HG03196 (cell line): ENCODE data around the gene ST6GALNAC3.
A peak's percentile ranks its signal among the peaks of the same experiment; 100 is the strongest.

Source experiments
- ATAC-seq: cut with Tn5 transposase; IDR thresholded peaks from one replicate; pipeline ENCODE4 v1.9.1; 2021; ENCODE audit not compliant: unreplicated experiment

Gene ST6GALNAC3

DNA sequence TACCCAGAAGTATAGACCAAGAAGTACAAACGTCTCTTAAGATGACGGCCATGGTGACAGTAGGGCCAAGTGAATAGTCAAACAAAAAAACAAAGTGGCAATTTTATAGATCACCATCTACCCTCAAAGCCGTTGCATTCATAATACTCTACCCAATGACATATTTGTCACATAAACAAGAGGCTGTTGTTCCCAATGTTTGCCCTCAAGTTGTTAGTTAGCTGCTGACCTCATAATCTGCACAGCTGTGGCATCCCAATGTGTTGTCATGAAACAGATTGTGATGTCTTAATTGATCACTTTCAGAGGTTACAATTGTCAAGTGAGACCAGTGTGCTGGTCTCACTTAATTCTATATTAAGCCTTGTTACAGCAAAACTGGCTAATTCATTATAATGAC is 333.8 kb downstream of the ST6GALNAC3 start:
- no peak for ATAC-seq

DNA sequence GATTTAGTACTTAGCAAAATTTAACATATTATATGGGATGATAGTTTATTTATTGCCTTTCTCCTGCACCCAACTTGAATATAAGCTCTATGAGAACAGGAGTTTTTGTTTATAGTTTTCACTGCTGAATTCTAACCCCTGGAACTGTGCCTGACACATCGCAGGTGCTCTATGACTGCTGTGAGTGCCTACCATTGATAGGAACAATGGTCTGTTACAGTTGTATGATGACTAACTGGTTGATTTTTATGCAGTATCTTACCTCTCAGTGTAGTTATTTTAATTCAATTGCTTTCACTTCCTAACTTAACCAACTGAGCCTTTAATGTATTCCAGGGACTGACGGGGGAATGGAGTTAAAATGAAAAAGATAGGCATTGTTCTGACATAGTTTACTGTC is 336.0 kb downstream of the ST6GALNAC3 start:
- ATAC-seq: no peak

- ATAC-seq: no peak
Measured at GRCh38 chr1:76418531-76418930, 344.0 kb downstream of the ST6GALNAC3 start.

DNA sequence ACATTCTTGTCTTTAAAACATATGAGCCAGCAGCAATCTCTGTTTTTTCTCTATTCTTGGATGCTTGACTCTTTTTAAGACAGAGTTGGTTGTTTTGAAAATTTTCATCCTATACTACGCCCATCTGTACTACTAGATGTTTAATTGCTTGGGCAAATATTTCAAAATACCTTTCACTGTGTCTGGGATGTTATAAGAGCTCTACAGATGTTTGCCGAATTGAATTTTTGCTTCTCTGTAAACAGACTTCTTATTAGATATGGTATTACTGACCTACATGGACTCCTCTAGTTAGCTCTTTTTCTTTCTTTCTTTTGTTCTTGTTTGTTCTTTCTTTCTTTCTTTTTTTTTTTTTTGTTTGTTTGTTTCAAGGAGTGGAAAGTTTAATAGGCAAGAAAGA is 345.1 kb downstream of the ST6GALNAC3 start:
- no peak for ATAC-seq

GRCh38 chr1:76425201-76426145 is 350.9 kb downstream of the ST6GALNAC3 start:
- peak; percentile 88 for ATAC-seq

- no peak for ATAC-seq
Measured at GRCh38 chr1:76426606-76427005, 352.1 kb downstream of the ST6GALNAC3 start.

DNA sequence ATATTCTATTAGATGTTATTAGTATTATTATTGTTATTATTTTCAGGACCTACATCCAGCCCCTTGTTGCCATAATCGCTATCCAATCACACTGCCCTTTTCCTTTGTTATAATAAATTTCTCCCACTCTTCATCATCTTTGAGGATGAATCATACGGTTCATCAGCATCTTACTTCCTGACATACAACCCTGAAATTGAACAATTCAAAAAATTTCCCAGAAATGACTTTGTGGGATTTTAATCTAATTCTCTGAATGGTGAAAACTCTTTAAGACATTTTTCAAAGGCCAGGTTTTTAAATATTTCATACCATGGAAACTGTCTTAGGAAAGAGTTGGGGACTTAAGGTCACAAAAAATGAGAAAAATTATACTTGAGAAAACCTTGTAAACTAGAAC is 353.5 kb downstream of the ST6GALNAC3 start:
- no peak for ATAC-seq

GRCh38 chr1:76430531-76430930 is 356.0 kb downstream of the ST6GALNAC3 start:
- ATAC-seq: no peak

GRCh38 chr1:76433526-76433925 is 359.0 kb downstream of the ST6GALNAC3 start:
- ATAC-seq: no peak

DNA sequence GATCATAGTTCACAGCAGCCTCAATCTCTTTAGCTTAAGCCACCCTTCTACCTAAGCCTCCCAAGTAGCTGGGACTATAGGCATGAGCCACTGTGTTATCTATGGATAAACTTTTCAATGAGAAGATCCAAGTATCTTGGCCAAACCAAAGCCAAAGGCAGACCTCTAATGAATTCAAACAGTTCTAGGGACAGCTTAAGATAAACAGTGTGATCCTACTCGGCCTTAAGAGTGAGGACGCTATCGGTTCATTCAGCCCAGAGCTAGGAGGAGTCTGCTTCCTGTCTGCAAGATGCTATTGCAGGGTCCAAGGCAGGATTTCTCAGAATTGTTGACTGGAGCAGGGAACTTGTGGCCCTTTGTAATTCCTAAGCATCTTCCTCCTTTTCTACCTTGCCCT is 368.7 kb downstream of the ST6GALNAC3 start:
- no peak for ATAC-seq

GRCh38 chr1:76444773-76445172 is 370.2 kb downstream of the ST6GALNAC3 start:
- no peak for ATAC-seq

DNA sequence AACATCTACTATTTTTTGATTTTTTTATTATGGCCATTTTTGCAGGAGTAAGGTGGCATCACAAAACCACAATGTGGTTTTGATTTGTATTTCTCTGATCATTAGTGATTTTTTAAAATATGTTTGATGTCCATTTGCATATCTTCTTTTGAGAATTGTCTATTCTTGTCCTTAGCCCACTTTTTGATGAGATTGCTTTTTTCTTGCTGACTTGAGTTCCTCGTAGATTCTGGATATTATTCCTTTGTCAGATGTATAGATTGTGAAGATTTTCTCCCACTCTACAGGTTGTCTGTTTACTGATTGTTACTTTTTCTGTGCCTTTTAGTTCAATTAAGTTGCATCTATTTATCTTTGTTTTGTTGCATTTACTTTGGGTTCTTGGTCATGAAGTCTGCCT is 375.7 kb downstream of the ST6GALNAC3 start:
- no peak for ATAC-seq

DNA sequence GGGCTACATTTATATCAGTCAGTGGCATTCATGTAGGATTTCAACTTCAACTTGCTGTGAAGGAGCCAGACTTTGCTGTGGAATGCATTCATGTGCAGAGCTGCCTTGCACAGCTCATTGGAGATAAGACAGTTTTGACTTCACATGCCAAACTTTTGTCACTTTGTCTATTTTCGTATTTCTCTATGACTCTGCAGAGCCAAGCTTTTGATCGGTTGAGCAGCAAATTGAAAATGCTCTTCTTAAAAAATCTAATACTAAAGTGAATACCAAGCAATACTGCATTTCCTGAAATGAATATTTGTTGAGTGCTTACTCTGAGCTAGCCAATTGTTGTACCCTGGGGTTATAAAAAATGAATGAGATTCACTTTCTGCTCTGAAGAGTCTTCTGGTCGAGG is 388.7 kb downstream of the ST6GALNAC3 start:
- ATAC-seq: no peak

- ATAC-seq: no peak
Measured at GRCh38 chr1:76463849-76464248, 389.3 kb downstream of the ST6GALNAC3 start.

GRCh38 chr1:76465030-76465429 is 390.5 kb downstream of the ST6GALNAC3 start:
- no peak for ATAC-seq

DNA sequence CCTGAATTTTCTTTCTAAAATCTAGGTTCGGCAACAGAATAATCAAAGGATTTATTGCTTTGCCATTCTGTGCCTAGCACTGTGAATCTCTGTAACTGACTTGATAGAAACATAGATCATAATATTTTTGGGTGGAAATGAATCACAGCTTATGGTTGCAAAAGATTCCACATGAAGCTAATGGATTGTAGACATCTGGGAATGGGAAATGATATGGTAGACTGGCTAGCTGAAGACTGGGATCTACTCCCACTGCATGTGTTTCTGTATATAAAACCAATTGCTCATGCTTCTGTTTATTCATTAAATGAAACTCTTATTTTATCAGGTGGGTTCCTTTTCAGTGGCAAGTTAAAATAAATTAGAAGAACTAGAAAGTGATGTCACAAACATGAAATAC is 395.6 kb downstream of the ST6GALNAC3 start:
- ATAC-seq: no peak

GRCh38 chr1:76471536-76471935 is 397.0 kb downstream of the ST6GALNAC3 start:
- no peak for ATAC-seq

GRCh38 chr1:76473591-76473990 is 399.0 kb downstream of the ST6GALNAC3 start:
- no peak for ATAC-seq

DNA sequence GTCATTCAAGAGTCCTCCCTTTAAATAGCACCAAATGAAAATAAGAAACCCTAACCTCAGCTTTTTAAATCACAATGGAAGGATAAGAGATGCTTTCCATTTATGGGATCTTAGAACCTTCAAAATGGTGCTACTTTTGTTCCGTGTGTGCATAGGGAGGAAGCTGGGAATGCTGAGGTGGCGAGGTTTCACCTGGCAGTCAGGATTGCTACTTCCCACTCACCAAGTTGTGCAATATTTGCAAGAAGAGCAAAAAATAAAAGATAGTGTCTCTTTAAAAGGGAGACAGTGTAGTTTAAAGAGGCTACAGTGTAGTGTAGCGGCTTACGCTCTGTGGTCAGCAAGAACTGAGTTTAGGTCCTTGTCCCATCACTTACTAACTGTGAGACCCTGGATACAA is 400.4 kb downstream of the ST6GALNAC3 start:
- no peak for ATAC-seq

- ATAC-seq: no peak
Measured at GRCh38 chr1:76477156-76477555, 402.6 kb downstream of the ST6GALNAC3 start.

GRCh38 chr1:76480827-76481226 is 406.3 kb downstream of the ST6GALNAC3 start:
- ATAC-seq: no peak

GRCh38 chr1:76481672-76482071 is 407.1 kb downstream of the ST6GALNAC3 start:
- no peak for ATAC-seq

- ATAC-seq: no peak
Measured at GRCh38 chr1:76482272-76482671, 407.7 kb downstream of the ST6GALNAC3 start.
